Loucy (cell line): ENCODE results near the gene CPXM2.

ENCODE experiments used
- H2AFZ ChIP-seq: fragments of 200-600 bp; sonication (generic); 2 replicates; pipeline ENCODE4 v1.6.0; 2016; ENCODE audit warnings: antibody characterized with exemption, mild to moderate bottlenecking, low read length, moderate library complexity
- H3F3A ChIP-seq: fragments of 200-600 bp; 2 replicates; pipeline ENCODE4 v1.6.0; 2016; ENCODE audit warnings: antibody characterized with exemption, low read depth, mild to moderate bottlenecking
- H3K27me3 ChIP-seq: fragments of 200-600 bp; sonication (generic); 2 replicates; pipeline ENCODE4 v1.6.1; 2014; ENCODE audit warnings: low read length, mild to moderate bottlenecking; ENCODE audit not compliant: insufficient read depth, poor library complexity, severe bottlenecking
- H3K36me3 ChIP-seq: fragments of 200-600 bp; sonication (generic); 2 replicates; pipeline ENCODE4 v1.6.1; 2016; ENCODE audit warnings: low read length; ENCODE audit not compliant: insufficient read depth
- H3K4me1 ChIP-seq: fragments of 200-600 bp; sonication (generic); 2 replicates; pipeline ENCODE4 v1.5.1; 2014; ENCODE audit warnings: low read length, mild to moderate bottlenecking; ENCODE audit not compliant: insufficient read depth, poor library complexity, severe bottlenecking
- H3K4me2 ChIP-seq: fragments of 200-600 bp; sonication (generic); 2 replicates; pipeline ENCODE4 v1.6.0; 2014; ENCODE audit warnings: antibody characterized with exemption, low read length, low read depth, mild to moderate bottlenecking; ENCODE audit not compliant: poor library complexity, severe bottlenecking
- H3K4me3 ChIP-seq: fragments of 200-600 bp; sonication (generic); 2 replicates; pipeline ENCODE4 v1.5.1; 2014; ENCODE audit warnings: low read length, mild to moderate bottlenecking, mixed read lengths; ENCODE audit not compliant: poor library complexity, severe bottlenecking
- H3K79me2 ChIP-seq: fragments of 200-600 bp; sonication (generic); 2 replicates; pipeline ENCODE4 v1.6.1; 2014; ENCODE audit warnings: low read length; ENCODE audit not compliant: insufficient read depth
- H3K9ac ChIP-seq: fragments of 200-600 bp; sonication (generic); 2 replicates; pipeline ENCODE4 v1.6.0; 2014; ENCODE audit warnings: mild to moderate bottlenecking, low read depth, low read length, moderate library complexity; ENCODE audit not compliant: poor library complexity, severe bottlenecking
- H3K9me2 ChIP-seq: fragments of 200-600 bp; sonication (generic); replicated peaks from 2 replicates; pipeline ENCODE4 v1.6.1; 2016; ENCODE audit warnings: low read depth, low read length, mixed read lengths
- H3K9me3 ChIP-seq: fragments of 200-600 bp; sonication (generic); 2 replicates; pipeline ENCODE4 v1.6.1; 2014; ENCODE audit warnings: mild to moderate bottlenecking, antibody characterized with exemption, low read length, low read depth; ENCODE audit not compliant: insufficient read depth
- H4K20me1 ChIP-seq: fragments of 200-600 bp; sonication (generic); 2 replicates; pipeline ENCODE4 v1.6.0; 2014; ENCODE audit warnings: antibody characterized with exemption, low read length, mild to moderate bottlenecking; ENCODE audit not compliant: insufficient read depth, poor library complexity, severe bottlenecking
- CTCF ChIP-seq: fragments of 200-600 bp; sonication (generic); conservative IDR thresholded peaks from 2 replicates; pipeline ENCODE4 v1.5.1; 2014; ENCODE audit warnings: mild to moderate bottlenecking, antibody characterized with exemption, low read length
- EZH2phosphoT487 ChIP-seq: fragments of 200-600 bp; IDR thresholded peaks from 2 replicates; pipeline ENCODE4 v1.6.1; 2018; ENCODE audit warnings: antibody characterized with exemption, mild to moderate bottlenecking, moderate library complexity, borderline replicate concordance

The CPXM2 gene

GRCh38 chr10:123796736-123797135 is 94.9 kb downstream of the CPXM2 start:
- H3K9ac ChIP-seq = no peak overlapping the region
- no peaks in the 10 kb centered on the region for H3F3A ChIP-seq
- H2AFZ ChIP-seq = no peak overlapping the region
- no peak overlapping the region for H3K4me2 ChIP-seq
- no peaks in the 10 kb centered on the region for H3K36me3 ChIP-seq
- no peaks in the 10 kb centered on the region for H3K9me2 ChIP-seq
- H3K79me2 ChIP-seq = no peaks in the 10 kb centered on the region
- H3K27me3 ChIP-seq = no peaks in the 10 kb centered on the region
- H3K4me3 ChIP-seq = no peak overlapping the region
- TF ChIP-seq EZH2phosphoT487 = no peak
- TF ChIP-seq CTCF = no peak
- H3K4me1 ChIP-seq = no peaks in the 10 kb centered on the region
- H4K20me1 ChIP-seq = no peaks in the 10 kb centered on the region
- peaks cover 4% of the 10 kb centered on the region; the same call in 1 of the 2 replicates for H3K9me3 ChIP-seq

GRCh38 chr10:123795846-123796590 is 95.6 kb downstream of the CPXM2 start:
- no peak overlapping the region for H3K9ac ChIP-seq
- TF ChIP-seq EZH2phosphoT487 (no peak), CTCF (no peak)

GRCh38 chr10:123795196-123795780 is 96.3 kb downstream of the CPXM2 start:
- Histone ChIP-seq H3K79me2 (no peaks in the 10 kb centered on the region), H3K4me2 (no peak overlapping the region), H3K9ac (no peak overlapping the region), H2AFZ (no peak overlapping the region), H3K9me2 (no peaks in the 10 kb centered on the region), H3F3A (no peaks in the 10 kb centered on the region), H3K4me3 (no peak overlapping the region), H3K4me1 (no peaks in the 10 kb centered on the region), H4K20me1 (no peaks in the 10 kb centered on the region), H3K9me3 (peaks cover 5% of the 10 kb centered on the region; the same call in 1 of the 2 replicates), H3K36me3 (no peaks in the 10 kb centered on the region), H3K27me3 (no peaks in the 10 kb centered on the region)
- no peak for TF ChIP-seq EZH2phosphoT487
- no peak for TF ChIP-seq CTCF

More at GRCh38 chr10:123795846-123796590, 95.6 kb downstream of the CPXM2 start:
- H2AFZ ChIP-seq = no peak overlapping the region
- H4K20me1 ChIP-seq = no peaks in the 10 kb centered on the region
- H3K27me3 ChIP-seq = no peaks in the 10 kb centered on the region
- H3K36me3 ChIP-seq = no peaks in the 10 kb centered on the region
- H3K4me2 ChIP-seq = no peak overlapping the region
- no peak overlapping the region for H3K4me3 ChIP-seq
- no peaks in the 10 kb centered on the region for H3F3A ChIP-seq
- H3K4me1 ChIP-seq = no peaks in the 10 kb centered on the region
- H3K79me2 ChIP-seq = no peaks in the 10 kb centered on the region
- peaks cover 5% of the 10 kb centered on the region; the same call in 1 of the 2 replicates for H3K9me3 ChIP-seq
- no peaks in the 10 kb centered on the region for H3K9me2 ChIP-seq
